Activated T-cell treated with anti-CD3 and anti-CD28 coated beads for 4 hours (primary cell): ENCODE measurements around the gene GGTLC2.
"Not testable (repeated sequence)": the region's sequence is repeated elsewhere in the genome, so short reads cannot be mapped to it uniquely, and the experiment has no call there.

Experiments used
- DNase-seq: peaks from one replicate; pipeline ENCODE4 v3.0.0-alpha.2; 2020

The GGTLC2 gene

GRCh38 chr22:22670076-22670795 is 25.8 kb downstream of the GGTLC2 start:
- DNase-seq: no peak

DNA sequence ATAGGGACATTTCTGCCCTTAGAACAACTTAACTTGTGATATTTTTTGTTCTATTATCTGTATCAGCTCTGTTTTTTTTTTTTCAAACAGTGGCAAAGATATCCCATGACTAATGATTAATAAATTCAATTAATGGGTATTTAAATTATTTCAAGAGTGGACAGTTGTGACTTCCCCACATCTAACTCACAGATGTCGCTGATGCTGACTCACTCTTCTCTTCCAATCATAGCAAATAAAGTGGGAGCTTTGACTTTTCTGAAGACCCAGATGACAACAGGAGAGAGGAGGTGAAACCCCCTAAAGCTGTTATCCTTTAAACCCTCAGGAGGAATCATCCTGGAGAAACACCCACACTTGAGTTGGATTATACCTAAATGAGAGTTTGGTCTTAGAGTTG is 27.1 kb downstream of the GGTLC2 start:
- DNase-seq: no peak

DNA sequence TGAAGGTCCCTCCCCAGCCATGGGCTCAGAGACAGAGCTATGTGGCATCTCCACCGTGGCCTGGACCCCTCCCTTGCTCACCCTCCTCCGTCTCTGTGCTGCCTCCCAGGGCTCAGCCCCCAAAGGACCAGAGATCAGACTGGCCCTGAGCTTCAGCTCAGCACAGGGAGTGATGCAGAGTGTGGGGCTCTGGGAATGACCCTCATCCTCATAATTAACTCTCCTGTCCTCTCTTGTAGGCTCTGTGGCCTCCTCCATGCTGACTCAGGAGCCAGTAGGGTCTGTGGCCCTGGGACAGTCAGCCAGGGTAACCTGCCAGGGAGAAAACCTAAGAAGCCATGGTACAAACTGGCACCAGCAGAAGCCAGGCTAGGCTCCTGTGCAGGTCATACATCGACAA is 28.7 kb downstream of the GGTLC2 start:
- no peak for DNase-seq

- no peak for DNase-seq
Observed at GRCh38 chr22:22673628-22674027, 29.2 kb downstream of the GGTLC2 start.

DNA sequence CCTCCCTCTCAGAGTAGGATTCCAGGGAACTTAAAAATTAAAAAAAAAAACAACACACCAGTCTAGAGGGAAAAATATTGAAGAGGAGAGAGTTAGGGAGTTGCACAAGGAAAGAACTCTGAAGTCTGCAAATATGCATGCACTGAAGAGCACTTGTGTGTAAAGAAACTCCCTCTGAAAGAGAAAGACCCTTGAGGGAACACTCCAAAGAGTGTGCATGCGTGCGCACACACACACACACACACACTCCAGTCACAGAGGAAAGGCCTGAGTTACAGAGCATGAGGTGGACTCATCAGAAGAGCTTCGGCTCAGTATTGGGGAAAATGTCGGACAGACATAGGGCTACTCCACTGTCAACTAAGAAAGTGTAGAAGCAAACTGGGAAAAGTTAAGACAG is 30.1 kb downstream of the GGTLC2 start:
- DNase-seq: no peak

DNA sequence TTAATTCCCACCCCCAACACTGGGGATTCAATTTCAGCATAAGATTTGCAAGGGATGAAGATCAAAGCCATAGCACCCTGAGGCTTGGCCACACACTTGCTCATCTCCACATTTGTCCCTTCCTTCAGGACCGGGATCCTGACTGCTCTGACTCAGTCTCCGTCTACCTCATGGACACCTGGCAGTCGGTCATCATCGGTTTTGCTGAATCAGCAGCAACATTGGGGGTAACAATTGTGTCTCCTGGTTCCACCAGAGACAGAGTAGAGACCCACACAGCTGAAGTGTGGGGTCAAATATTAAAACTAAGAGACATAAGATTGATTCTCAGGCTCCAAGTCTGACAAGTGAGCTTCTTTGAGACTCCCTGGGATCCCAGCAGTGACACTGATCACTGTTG is 34.6 kb downstream of the GGTLC2 start:
- no peak for DNase-seq

GRCh38 chr22:22680396-22680795 is 36.0 kb downstream of the GGTLC2 start:
- no peak for DNase-seq

DNA sequence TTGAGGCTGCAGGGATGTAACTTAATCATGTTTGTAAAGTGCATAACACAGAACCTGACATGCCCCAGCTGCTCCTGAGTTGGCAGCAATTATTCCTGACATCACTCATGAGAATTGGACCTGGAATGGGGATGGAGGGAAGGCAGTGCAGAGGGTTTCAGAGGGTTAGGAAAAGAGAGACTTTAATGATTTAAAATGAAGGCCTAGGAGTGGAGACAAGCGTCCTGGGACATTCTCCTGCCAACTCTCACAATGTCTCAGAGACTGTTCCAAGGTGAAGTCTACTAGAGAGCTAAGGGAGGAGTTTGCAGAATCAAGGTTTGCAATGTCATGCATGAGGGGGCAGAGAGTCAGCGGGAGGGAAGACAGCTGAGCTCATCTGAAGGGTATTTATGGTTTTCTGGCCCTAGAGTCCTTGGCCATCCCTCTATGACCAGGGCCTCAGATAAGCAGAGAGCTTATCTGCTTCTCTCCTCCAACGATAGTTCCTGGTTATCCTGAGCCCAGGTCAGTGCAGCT is 36.9 kb downstream of the GGTLC2 start:
- DNase-seq: no peak

DNA sequence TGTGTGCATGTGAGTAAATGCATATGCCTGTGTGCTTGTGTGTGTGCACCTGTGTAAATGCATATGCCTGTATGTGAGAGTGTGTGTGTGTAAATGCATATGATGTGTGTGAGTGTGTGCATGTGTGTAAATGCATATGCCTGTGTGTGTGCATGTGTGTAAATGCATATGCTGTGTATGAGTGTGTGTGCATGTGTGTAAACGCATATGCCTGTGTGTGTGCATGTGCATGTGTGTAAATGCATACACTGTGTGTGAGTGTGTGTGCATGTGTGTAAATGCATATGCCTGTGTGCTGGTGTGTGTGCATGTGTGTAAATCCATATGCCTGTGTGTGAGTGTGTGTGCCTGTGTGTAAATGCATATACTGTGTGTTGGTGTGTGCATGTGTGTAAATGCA is 37.8 kb downstream of the GGTLC2 start:
- no peak for DNase-seq

GRCh38 chr22:22682807-22683667 is 38.6 kb downstream of the GGTLC2 start:
- no peak for DNase-seq

DNA sequence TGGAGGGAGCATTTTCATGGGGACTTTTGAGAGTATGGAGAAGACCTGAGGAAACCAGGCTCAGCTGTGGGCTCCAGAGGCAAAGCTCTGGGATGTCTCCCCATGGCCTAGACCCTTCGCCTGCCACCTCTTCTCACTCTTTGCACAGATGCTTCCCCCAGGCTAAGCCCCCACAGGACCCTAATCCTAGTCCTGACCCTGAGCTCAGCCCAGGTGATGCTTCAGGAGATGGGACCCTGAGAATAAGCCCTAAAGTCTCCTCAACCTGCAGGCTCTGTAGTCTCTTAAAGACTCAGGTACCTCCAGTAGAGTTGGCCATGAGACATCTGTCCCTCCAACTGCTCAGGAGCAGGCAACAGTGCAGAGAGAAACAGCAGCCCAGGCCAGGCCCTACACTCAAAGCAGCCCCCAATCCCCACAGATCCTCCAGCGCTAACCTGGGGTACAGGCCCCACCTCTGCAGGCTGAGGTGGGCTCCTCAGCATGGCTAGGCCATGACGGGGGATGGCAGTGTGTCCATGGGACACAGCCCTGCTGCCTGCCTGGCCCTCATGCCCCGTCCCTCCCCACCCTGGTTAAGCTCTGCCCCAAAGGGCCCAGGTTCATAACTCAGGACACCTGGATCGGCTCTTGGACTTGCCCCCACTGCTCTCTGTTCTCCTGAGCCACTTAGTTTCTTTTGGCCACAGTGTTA is 39.4 kb downstream of the GGTLC2 start:
- no peak for DNase-seq

GRCh38 chr22:22684580-22685561 is 40.5 kb downstream of the GGTLC2 start:
- DNase-seq: no peak

DNA sequence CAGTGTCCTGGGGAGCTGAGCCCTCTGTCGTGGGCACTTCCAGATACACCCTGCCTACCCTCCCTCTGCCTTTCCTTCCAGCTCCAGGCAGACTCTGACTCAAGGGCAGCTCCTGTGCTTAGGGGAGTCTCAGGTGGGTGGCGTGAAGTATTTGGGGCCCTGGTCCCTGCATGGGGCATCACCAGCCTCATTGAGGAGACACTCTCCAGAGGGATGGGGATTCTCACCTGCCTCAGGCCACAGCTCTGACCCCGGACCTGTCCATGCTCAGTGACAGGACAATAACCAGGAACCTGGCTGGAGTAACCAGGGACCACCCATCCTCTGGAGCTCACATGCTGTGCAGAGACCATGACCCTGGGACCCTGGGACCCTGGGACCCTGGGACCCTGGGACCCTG is 41.2 kb downstream of the GGTLC2 start:
- no peak for DNase-seq

- DNase-seq: not testable (repeated sequence)
Observed at GRCh38 chr22:22686202-22687115, 42.0 kb downstream of the GGTLC2 start.

GRCh38 chr22:22687638-22688500 is 43.5 kb downstream of the GGTLC2 start:
- no peak for DNase-seq

DNA sequence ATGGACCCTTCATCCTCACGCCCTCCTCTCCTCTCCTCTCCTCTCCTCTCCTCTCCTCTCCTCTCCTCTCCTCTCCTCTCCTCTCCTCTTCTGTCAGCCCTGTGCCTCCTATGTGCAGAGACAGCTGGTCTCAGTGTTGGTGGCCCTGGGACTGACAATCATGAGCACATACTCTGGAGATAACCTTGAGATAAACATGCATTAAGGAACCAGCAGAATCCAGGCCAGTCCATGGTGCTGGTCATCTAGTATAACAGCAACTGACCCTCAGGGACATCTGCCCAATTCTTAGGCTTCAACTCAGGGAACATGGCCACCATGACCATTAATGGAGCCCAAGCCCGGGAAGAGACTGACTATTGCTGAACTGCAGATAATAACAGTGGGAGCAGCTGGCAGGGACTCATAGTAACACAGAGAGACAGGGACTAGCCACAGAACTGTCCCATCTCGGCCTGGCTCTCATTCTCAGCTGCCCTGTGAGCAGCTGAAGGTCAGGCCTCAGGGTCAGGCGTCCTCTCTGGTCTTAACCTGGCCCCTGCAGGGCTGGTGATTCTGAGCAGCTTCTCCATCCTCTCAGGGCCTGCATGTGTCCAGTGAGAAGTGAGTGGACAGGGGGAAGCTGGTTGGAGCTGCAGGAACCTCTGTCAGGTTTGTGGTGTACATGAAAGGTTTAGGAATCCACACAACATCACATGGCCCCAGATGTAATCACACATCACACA is 45.4 kb downstream of the GGTLC2 start:
- no peak for DNase-seq

GRCh38 chr22:22691055-22691454 is 46.6 kb downstream of the GGTLC2 start:
- DNase-seq: no peak

DNA sequence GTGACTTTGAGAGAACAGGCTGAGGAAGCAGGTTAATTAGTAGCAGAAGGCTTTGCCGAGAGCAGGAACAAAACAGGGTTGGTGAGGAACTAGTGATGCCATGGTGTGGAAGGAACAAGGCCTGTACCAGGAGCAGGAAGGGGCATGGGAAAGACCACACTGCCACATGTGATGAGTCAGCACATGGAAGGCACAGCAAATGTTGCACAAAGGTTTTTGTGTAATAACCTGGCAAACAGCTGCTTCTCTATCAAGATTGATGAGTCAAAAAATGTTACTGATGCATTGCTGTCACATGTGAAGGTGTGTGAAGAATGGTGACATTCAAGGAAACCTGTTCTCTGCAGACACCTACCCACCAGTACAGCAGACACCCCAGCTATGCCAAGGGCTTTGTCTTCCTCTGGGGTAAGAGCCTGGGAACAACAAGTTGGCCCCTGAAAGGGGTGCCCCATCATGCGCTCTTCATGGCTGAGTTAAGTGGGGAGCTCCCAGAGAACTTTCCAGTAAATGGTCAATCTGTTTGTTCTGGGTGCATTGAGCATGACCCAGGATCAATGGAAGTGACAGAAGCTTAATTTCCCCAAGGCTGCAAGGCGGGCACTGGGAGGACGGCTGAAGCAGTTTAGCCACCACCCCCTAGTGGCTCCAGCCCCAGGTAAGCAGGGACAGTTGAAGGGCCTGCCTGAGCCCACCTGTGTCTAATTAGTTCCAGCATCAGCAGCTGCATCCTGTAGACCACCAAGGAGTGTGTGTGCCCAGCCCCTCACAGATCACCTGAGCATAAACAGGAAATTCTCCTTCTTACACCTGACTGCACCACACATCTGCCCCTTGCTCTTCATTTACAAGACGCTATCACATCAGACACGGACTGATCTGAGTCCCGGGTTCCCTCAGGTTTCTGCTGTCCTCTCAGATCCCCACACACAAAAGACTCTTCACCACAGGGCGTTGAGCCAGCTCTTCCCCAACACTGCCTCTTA is 47.6 kb downstream of the GGTLC2 start:
- no peak for DNase-seq
